Epithelial cell of proximal tubule (primary cell): Measurements from ENCODE around the gene BCL2. TPM values are rescaled to one million over a fixed set of nuclear protein-coding genes. Genes with fewer than 3 reads are reported as not detected.

Experiments
- DNase-seq: peaks from one replicate; pipeline ENCODE4 v3.0.0-alpha.2; 2011; ENCODE audit warnings: low read depth
- H3K4me3 ChIP-seq: 2 replicates; pipeline ENCODE4 v1.5.1; 2011; ENCODE audit warnings: low read depth, mild to moderate bottlenecking, low read length
- CTCF ChIP-seq: conservative IDR thresholded peaks from 2 replicates; pipeline ENCODE4 v1.5.1; 2012; ENCODE audit warnings: low read depth, mild to moderate bottlenecking, low read length
- total RNA-seq: library from RNA; depleted of rRNA; stranded (reverse); fragments of >200 nt; gene quantifications from 2 replicates; pipeline ENCODE4 v1.2.3, GENCODE V29; 2015

Gene BCL2
- total RNA-seq, 1 donor from 2014 or later = 4.7 TPM

- TF ChIP-seq CTCF = no peak
- H3K4me3 ChIP-seq = no peak overlapping the region
- no peak for DNase-seq
These were observed 36.8 kb upstream of the BCL2 start for GRCh38 chr18:63356272-63356896.

GRCh38 chr18:63350230-63350629 lies 30.7 kb upstream of the BCL2 start:
- no peak for TF ChIP-seq CTCF
- H3K4me3 ChIP-seq = no peak overlapping the region
- no peak for DNase-seq

GRCh38 chr18:63348508-63349136 lies 29.1 kb upstream of the BCL2 start:
- no peak for DNase-seq
- no peak overlapping the region for H3K4me3 ChIP-seq
- TF ChIP-seq CTCF = no peak

GRCh38 chr18:63346480-63347183 lies 27.1 kb upstream of the BCL2 start:
- no peak overlapping the region for H3K4me3 ChIP-seq
- TF ChIP-seq CTCF = no peak
- no peak for DNase-seq

GRCh38 chr18:63346031-63346430 lies 26.5 kb upstream of the BCL2 start:
- no peak for DNase-seq
- TF ChIP-seq CTCF = no peak
- H3K4me3 ChIP-seq = no peak overlapping the region

GRCh38 chr18:63344918-63345317 lies 25.3 kb upstream of the BCL2 start:
- TF ChIP-seq CTCF = no peak
- DNase-seq = no peak
- no peak overlapping the region for H3K4me3 ChIP-seq
